Panc1 (cell line): ENCODE results near the gene NCKAP5L. TPM values are rescaled to one million over a fixed set of nuclear protein-coding genes. Genes with fewer than 3 reads are reported as not detected.
"Not testable (repeated sequence)": the region's sequence is repeated elsewhere in the genome, so short reads cannot be mapped to it uniquely, and the experiment has no call there.

Experiments used
- ATAC-seq: fragments of 200-7000 bp; cut with Tn5 transposase; 2 replicates; pipeline ENCODE4 v1.9.1; 2020; ENCODE audit warnings: mild to moderate bottlenecking, moderate library complexity
- BruUV-seq: library from RNA; stranded (reverse); fragments of 400-500 nt; replicated peaks from 2 replicates; lab custom pipeline; 2021; lab: Mats Ljungman, UMichigan
- CTCF ChIA-PET: fragments of 300-600 bp; sonication (Branson Sonifier 250); formaldehyde crosslinking; loops from one replicate; lab custom pipeline; 2022; ENCODE audit warnings: antibody characterized with exemption; lab: Charles Lee
- POLR2A ChIA-PET: fragments of 300-600 bp; sonication (Branson Sonifier 250); formaldehyde crosslinking; loops from one replicate; lab custom pipeline; 2022; ENCODE audit warnings: antibody characterized with exemption; lab: Charles Lee
- DNase-seq: peaks from one replicate; pipeline ENCODE4 v3.0.0-alpha.2; 2010; ENCODE audit warnings: low read depth, low spot score
- H3K27ac ChIP-seq: 2 replicates; pipeline ENCODE4 v1.5.1; 2011; ENCODE audit warnings: mild to moderate bottlenecking, low read length, inconsistent platforms
- H3K27me3 ChIP-seq: fragments of 200-500 bp; sonication (Bioruptor generic); 2 replicates; pipeline ENCODE4 v1.6.0; 2014; ENCODE audit warnings: low read length, inconsistent platforms; ENCODE audit not compliant: control insufficient read depth, insufficient read depth
- H3K36me3 ChIP-seq: fragments of 200-500 bp; sonication (Bioruptor generic); 2 replicates; pipeline ENCODE4 v1.5.1; 2014; ENCODE audit warnings: inconsistent platforms, mild to moderate bottlenecking, low read length, moderate library complexity; ENCODE audit not compliant: control insufficient read depth, insufficient read depth
- H3K4me1 ChIP-seq: 2 replicates; pipeline ENCODE4 v1.5.1; 2011; ENCODE audit warnings: inconsistent platforms, mild to moderate bottlenecking, low read length, moderate library complexity; ENCODE audit not compliant: control insufficient read depth, insufficient read depth
- H3K4me3 ChIP-seq, 2 experiments: 2 replicates each; pipeline ENCODE4 v1.5.1; 2011 to 2012; ENCODE audit warnings: low read depth in 2 of 2, low read length in 2 of 2, mild to moderate bottlenecking in 2 of 2, inconsistent platforms in 1 of 2, moderate library complexity in 1 of 2
- H3K9me3 ChIP-seq: fragments of 200-500 bp; sonication (Bioruptor generic); 2 replicates; pipeline ENCODE4 v1.5.1; 2014; ENCODE audit warnings: low read depth, mild to moderate bottlenecking, inconsistent platforms, low read length, moderate library complexity; ENCODE audit not compliant: control insufficient read depth, insufficient read depth
- CTCF ChIP-seq: fragments of 450-650 bp; IDR thresholded peaks from 2 replicates; pipeline ENCODE4 v1.5.1; 2017; ENCODE audit warnings: mild to moderate bottlenecking
- POLR2AphosphoS5 ChIP-seq: IDR thresholded peaks from 2 replicates; pipeline ENCODE4 v1.6.1; 2012; ENCODE audit warnings: mild to moderate bottlenecking, low read depth, low read length, moderate library complexity
- REST ChIP-seq, 2 experiments: IDR thresholded peaks; 2 replicates each; pipeline ENCODE4 v1.6.1; 2011 to 2012; ENCODE audit warnings: low read depth in 2 of 2, control low read depth in 1 of 2, low read length in 1 of 2, mild to moderate bottlenecking in 1 of 2, moderate library complexity in 1 of 2; ENCODE audit not compliant: insufficient read depth in 1 of 2
- SIN3A ChIP-seq: IDR thresholded peaks from 2 replicates; pipeline ENCODE4 v1.6.1; 2012; ENCODE audit warnings: low read depth, mild to moderate bottlenecking, low read length, moderate library complexity, borderline replicate concordance; ENCODE audit not compliant: insufficient read depth
- TCF7L2 ChIP-seq: IDR thresholded peaks from 2 replicates; pipeline ENCODE4 v1.6.1; 2011; ENCODE audit warnings: mild to moderate bottlenecking, low read depth, low read length, inconsistent platforms
- in situ Hi-C: cut with HindIII; loops from 2 replicates; pipeline ENCODE4 v1.10.0; 2016; ENCODE audit warnings: low sequenced_read_pairs, low pct_unique_long_range_greater_than_20kb
- intact Hi-C: fragments of 100-400 bp; cut with micrococcal nuclease; formaldehyde crosslinking; loops from one replicate; pipeline ENCODE4 v1.10.0; 2022; ENCODE audit not compliant: unreplicated experiment
- total RNA-seq: library from RNA; stranded (reverse); gene quantifications from one replicate; pipeline ENCODE4 v1.2.1, GENCODE V29; 2021; ENCODE audit not compliant: unreplicated experiment

The NCKAP5L gene
- total RNA-seq, 1 experiment from 2014 or later, result 17.3 TPM

- DNase-seq, result no peak
- TF ChIP-seq TCF7L2 (no peak), CTCF (no peak), REST (IDR thresholded peaks at IDR 0.05; ENCODE audit: insufficient read depth in 1 of 2, low read depth in 2 of 2, low read length in 1 of 2) (no peak), SIN3A (no peak), POLR2AphosphoS5 (no peak)
- Histone ChIP-seq H3K27ac (no peak overlapping the region), H3K9me3 (no peaks in the 10 kb centered on the region), H3K36me3 (no peaks in the 10 kb centered on the region), H3K4me1 (peaks cover 23% of the 10 kb centered on the region), H3K27me3 (no peaks in the 10 kb centered on the region), H3K4me3 (no peak overlapping the region)
- no TSS peak for BruUV-seq
- CTCF ChIA-PET, result interaction anchor here (0.7 kb wide), 1 partner anchor 206 kb away, joined by 4 read pairs; no protein-coding TSS in a partner anchor
- no peak for ATAC-seq
- intact Hi-C loops, result loop anchor here (5.0 to 10.0 kb wide), 2 partner anchors 83 to 190 kb away; partner anchors contain the start of gene ASIC1
- POLR2A ChIA-PET, result interaction anchor here (0.6 kb wide), 1 partner anchor 1322 kb away, joined by 3 read pairs; no protein-coding TSS in a partner anchor
- in situ Hi-C loops, result no loop called here
These were observed 36.5 kb upstream of the NCKAP5L start for GRCh38 chr12:49864798-49865090.

- in situ Hi-C loops, result no loop called here
- Histone ChIP-seq H3K27me3 (no peaks in the 10 kb centered on the region), H3K36me3 (no peaks in the 10 kb centered on the region), H3K27ac (no peak overlapping the region; the same call in 1 of the 2 replicates), H3K4me3 (no peak overlapping the region), H3K9me3 (no peaks in the 10 kb centered on the region), H3K4me1 (peaks cover 17% of the 10 kb centered on the region)
- intact Hi-C loops, result loop anchor here (10.0 kb wide), 1 partner anchor 191 kb away; the partner anchor contains the start of gene ASIC1
- DNase-seq, result no peak
- no TSS peak for BruUV-seq
- ChIA-PET POLR2A (interaction anchor here (0.6 kb wide), 1 partner anchor 1321 kb away, joined by 3 read pairs; no protein-coding TSS in a partner anchor), CTCF (interaction anchor here (0.7 kb wide), 1 partner anchor 207 kb away, joined by 4 read pairs; no protein-coding TSS in a partner anchor)
- TF ChIP-seq SIN3A, result no peak
- no peak for TF ChIP-seq REST (IDR thresholded peaks at IDR 0.05; ENCODE audit: insufficient read depth in 1 of 2, low read depth in 2 of 2, low read length in 1 of 2)
- no peak for TF ChIP-seq POLR2AphosphoS5
- TF ChIP-seq CTCF, result no peak
- no peak for TF ChIP-seq TCF7L2
- ATAC-seq, result no peak
These were observed 36.0 kb upstream of the NCKAP5L start for GRCh38 chr12:49863946-49864797.

GRCh38 chr12:49860921-49861320 is 32.7 kb upstream of the NCKAP5L start:
- H3K27me3 ChIP-seq, CTCF ChIA-PET, ATAC-seq, H3K4me3 ChIP-seq, H3K27ac ChIP-seq, H3K36me3 ChIP-seq, POLR2A ChIA-PET, in situ Hi-C loops, BruUV-seq, H3K9me3 ChIP-seq, DNase-seq, H3K4me1 ChIP-seq: not testable (repeated sequence)
- intact Hi-C loops, result loop anchor here (10.0 kb wide), 1 partner anchor 194 kb away; the partner anchor contains the start of gene ASIC1
